Neural cell (in vitro differentiated cells): Measurements from ENCODE around the gene ALDH9A1. TPM values are rescaled to one million over a fixed set of nuclear protein-coding genes. Genes with fewer than 3 reads are reported as not detected.

Source experiments
- H2AFZ ChIP-seq: fragments of 200-600, 300-800 bp; sonication (generic), shearing (Covaris generic); 2 replicates; pipeline ENCODE4 v1.6.0; 2014; ENCODE audit warnings: low read depth, mild to moderate bottlenecking, antibody characterized with exemption, low read length, moderate library complexity
- H3F3A ChIP-seq: fragments of 200-600 bp; shearing (Covaris generic); 2 replicates; pipeline ENCODE4 v1.6.1; 2016; ENCODE audit warnings: mild to moderate bottlenecking, moderate library complexity, mixed read lengths, antibody characterized with exemption, low read length; ENCODE audit not compliant: insufficient read depth, poor library complexity, severe bottlenecking
- H3K27ac ChIP-seq: fragments of 200-600, 300-800 bp; sonication (generic), shearing (Covaris generic); 2 replicates; pipeline ENCODE4 v1.5.1; 2014; ENCODE audit warnings: mild to moderate bottlenecking, low read length, moderate library complexity
- H3K27me3 ChIP-seq: fragments of 300-800, 200-600 bp; sonication (generic), shearing (Covaris generic); 2 replicates; pipeline ENCODE4 v1.6.0; 2014; ENCODE audit warnings: mild to moderate bottlenecking, low read depth, low read length, moderate library complexity; ENCODE audit not compliant: insufficient read depth
- H3K36me3 ChIP-seq: fragments of 300-800, 200-600 bp; sonication (generic), shearing (Covaris generic); 2 replicates; pipeline ENCODE4 v1.5.1; 2014; ENCODE audit warnings: mild to moderate bottlenecking, antibody characterized with exemption, low read length, moderate library complexity; ENCODE audit not compliant: insufficient read depth
- H3K4me2 ChIP-seq: fragments of 300-800, 200-600 bp; sonication (generic), shearing (Covaris generic); 2 replicates; pipeline ENCODE4 v1.6.0; 2014; ENCODE audit warnings: mild to moderate bottlenecking, low read length
- H3K4me3 ChIP-seq: fragments of 300-800, 200-600 bp; sonication (generic), shearing (Covaris generic); 2 replicates; pipeline ENCODE4 v1.5.1; 2014; ENCODE audit warnings: mild to moderate bottlenecking, low read length, moderate library complexity
- H3K79me2 ChIP-seq: fragments of 200-600 bp; shearing (Covaris generic); replicated peaks from 2 replicates; pipeline ENCODE4 v1.6.0; 2014; ENCODE audit warnings: mild to moderate bottlenecking, low read length, moderate library complexity; ENCODE audit not compliant: insufficient read depth
- H3K9ac ChIP-seq: fragments of 300-800, 200-600 bp; sonication (generic), shearing (Covaris generic); 2 replicates; pipeline ENCODE4 v1.6.1; 2016; ENCODE audit warnings: mild to moderate bottlenecking, low read length, mixed read lengths
- H3K9me2 ChIP-seq: fragments of 200-600 bp; shearing (Covaris generic); 2 replicates; pipeline ENCODE4 v1.6.1; 2016; ENCODE audit warnings: mild to moderate bottlenecking, low read length, mixed read lengths; ENCODE audit not compliant: insufficient read depth
- H3K9me3 ChIP-seq: fragments of 200-600, 300-800 bp; sonication (generic), shearing (Covaris generic); 2 replicates; pipeline ENCODE4 v1.6.1; 2016; ENCODE audit warnings: mild to moderate bottlenecking, mixed run types, low read length, moderate library complexity, mixed read lengths
- H4K20me1 ChIP-seq: fragments of 200-600 bp; shearing (Covaris generic); 2 replicates; pipeline ENCODE4 v1.6.1; 2016; ENCODE audit warnings: mild to moderate bottlenecking, mixed run types; ENCODE audit not compliant: insufficient read depth
- EP300 ChIP-seq: fragments of 450-650 bp; conservative IDR thresholded peaks from 2 replicates; pipeline ENCODE4 v1.6.1; 2014; ENCODE audit warnings: antibody characterized with exemption, mild to moderate bottlenecking, moderate library complexity; ENCODE audit not compliant: poor library complexity, severe bottlenecking
- EZH2 ChIP-seq: fragments of 200-600, 300-800 bp; shearing (Covaris generic), sonication (generic); IDR thresholded peaks from 2 replicates; pipeline ENCODE4 v1.6.1; 2014; ENCODE audit warnings: antibody characterized with exemption, low read length, borderline replicate concordance, mild to moderate bottlenecking; ENCODE audit not compliant: insufficient read depth, poor library complexity, severe bottlenecking
- MXI1 ChIP-seq: fragments of 450-650 bp; conservative IDR thresholded peaks from 2 replicates; pipeline ENCODE4 v1.6.1; 2014; ENCODE audit warnings: antibody characterized with exemption, mild to moderate bottlenecking; ENCODE audit not compliant: poor library complexity, severe bottlenecking
- POLR2AphosphoS5 ChIP-seq: IDR thresholded peaks from 2 replicates; pipeline ENCODE4 v1.6.1; 2012
- RAD21 ChIP-seq: fragments of 450-650 bp; conservative IDR thresholded peaks from 2 replicates; pipeline ENCODE4 v1.6.1; 2014; ENCODE audit warnings: antibody characterized with exemption, mild to moderate bottlenecking, moderate library complexity
- REST ChIP-seq: IDR thresholded peaks from 2 replicates; pipeline ENCODE4 v1.6.1; 2012; ENCODE audit warnings: borderline replicate concordance
- SMC3 ChIP-seq: fragments of 450-650 bp; conservative IDR thresholded peaks from 2 replicates; pipeline ENCODE4 v1.6.1; 2014; ENCODE audit warnings: antibody characterized with exemption, mild to moderate bottlenecking, moderate library complexity; ENCODE audit not compliant: poor library complexity
- TAF1 ChIP-seq: IDR thresholded peaks from 2 replicates; pipeline ENCODE4 v1.6.1; 2012; ENCODE audit warnings: low read depth
- polyA plus RNA-seq: library from polyadenylated mRNA; depleted of rRNA; stranded (reverse); fragments of >200 nt; gene quantifications from 2 replicates; pipeline ENCODE4 v1.2.3, GENCODE V29; 2014
- TF ChIP-seq, protein P1 (sequence below): fragments of 450-650 bp; IDR thresholded peaks from 2 replicates; pipeline ENCODE4 v1.5.1; 2014; ENCODE audit warnings: antibody characterized with exemption, mild to moderate bottlenecking, moderate library complexity; ENCODE audit not compliant: poor library complexity, severe bottlenecking

ALDH9A1 gene
- polyA plus RNA-seq, 1 donor from 2014 or later, result 25.5 TPM

DNA sequence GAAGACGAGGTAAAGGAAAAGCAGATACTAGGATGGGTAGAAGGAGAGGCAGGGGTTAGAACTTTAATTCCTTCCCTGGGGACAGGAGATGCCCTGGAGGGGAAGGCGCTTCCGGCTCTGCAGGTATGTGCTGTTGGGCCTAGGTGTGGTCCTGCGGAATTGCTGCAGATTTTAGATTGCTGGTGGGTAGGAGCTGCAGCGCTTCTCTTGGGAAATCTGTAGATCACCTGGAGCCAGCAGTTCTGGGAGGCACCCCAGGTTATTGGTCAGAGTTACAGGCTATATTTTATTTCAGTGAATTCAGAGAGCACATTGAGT, 66.3 kb downstream of the ALDH9A1 start:
- no peaks in the 10 kb centered on the region for H3K9me2 ChIP-seq
- H3K4me3 ChIP-seq, result peak overlapping the region; percentile 82
- no peak overlapping the region for H3K27ac ChIP-seq
- H3K27me3 ChIP-seq, result no peaks in the 10 kb centered on the region
- H2AFZ ChIP-seq, result no peak overlapping the region
- no peaks in the 10 kb centered on the region for H4K20me1 ChIP-seq
- H3K36me3 ChIP-seq, result no peaks in the 10 kb centered on the region
- H3F3A ChIP-seq, result no peaks in the 10 kb centered on the region
- H3K9ac ChIP-seq, result peak overlapping the region; percentile 68
- TF ChIP-seq SMC3, result no peak
- TF ChIP-seq, protein P1, sequence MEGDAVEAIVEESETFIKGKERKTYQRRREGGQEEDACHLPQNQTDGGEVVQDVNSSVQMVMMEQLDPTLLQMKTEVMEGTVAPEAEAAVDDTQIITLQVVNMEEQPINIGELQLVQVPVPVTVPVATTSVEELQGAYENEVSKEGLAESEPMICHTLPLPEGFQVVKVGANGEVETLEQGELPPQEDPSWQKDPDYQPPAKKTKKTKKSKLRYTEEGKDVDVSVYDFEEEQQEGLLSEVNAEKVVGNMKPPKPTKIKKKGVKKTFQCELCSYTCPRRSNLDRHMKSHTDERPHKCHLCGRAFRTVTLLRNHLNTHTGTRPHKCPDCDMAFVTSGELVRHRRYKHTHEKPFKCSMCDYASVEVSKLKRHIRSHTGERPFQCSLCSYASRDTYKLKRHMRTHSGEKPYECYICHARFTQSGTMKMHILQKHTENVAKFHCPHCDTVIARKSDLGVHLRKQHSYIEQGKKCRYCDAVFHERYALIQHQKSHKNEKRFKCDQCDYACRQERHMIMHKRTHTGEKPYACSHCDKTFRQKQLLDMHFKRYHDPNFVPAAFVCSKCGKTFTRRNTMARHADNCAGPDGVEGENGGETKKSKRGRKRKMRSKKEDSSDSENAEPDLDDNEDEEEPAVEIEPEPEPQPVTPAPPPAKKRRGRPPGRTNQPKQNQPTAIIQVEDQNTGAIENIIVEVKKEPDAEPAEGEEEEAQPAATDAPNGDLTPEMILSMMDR, result no peak
- no peak for TF ChIP-seq RAD21
- TF ChIP-seq MXI1, result no peak
- no peak for TF ChIP-seq TAF1
- TF ChIP-seq EZH2, result no peak
- no peak for TF ChIP-seq POLR2AphosphoS5
- peak overlapping the region; percentile 63 for H3K4me2 ChIP-seq
- H3K9me3 ChIP-seq, result no peaks in the 10 kb centered on the region
- peaks cover 5% of the 10 kb centered on the region for H3K79me2 ChIP-seq

- Histone ChIP-seq H3K9ac (peak overlapping the region; percentile 68), H3K9me2 (no peaks in the 10 kb centered on the region), H3F3A (no peaks in the 10 kb centered on the region), H2AFZ (peak overlapping the region; percentile 71), H3K4me3 (peak overlapping the region; percentile 82), H3K4me2 (peak overlapping the region; percentile 63), H3K36me3 (no peaks in the 10 kb centered on the region), H3K9me3 (no peaks in the 10 kb centered on the region), H3K27me3 (no peaks in the 10 kb centered on the region), H3K27ac (no peak overlapping the region), H3K79me2 (peaks cover 5% of the 10 kb centered on the region), H4K20me1 (no peaks in the 10 kb centered on the region)
- no peak for TF ChIP-seq RAD21
- peak; percentile 58 for TF ChIP-seq TAF1
- TF ChIP-seq, protein P1, result peak; percentile 22
- TF ChIP-seq EP300, result no peak
- TF ChIP-seq SMC3, result no peak
- TF ChIP-seq EZH2, result no peak
- TF ChIP-seq POLR2AphosphoS5, result no peak
- TF ChIP-seq MXI1, result no peak
- no peak for TF ChIP-seq REST
These were observed 66.8 kb downstream of the ALDH9A1 start for GRCh38 chr1:165631342-165632151.
